Measurements from ENCODE around the gene DOCK11.

DOCK11 gene

DNA sequence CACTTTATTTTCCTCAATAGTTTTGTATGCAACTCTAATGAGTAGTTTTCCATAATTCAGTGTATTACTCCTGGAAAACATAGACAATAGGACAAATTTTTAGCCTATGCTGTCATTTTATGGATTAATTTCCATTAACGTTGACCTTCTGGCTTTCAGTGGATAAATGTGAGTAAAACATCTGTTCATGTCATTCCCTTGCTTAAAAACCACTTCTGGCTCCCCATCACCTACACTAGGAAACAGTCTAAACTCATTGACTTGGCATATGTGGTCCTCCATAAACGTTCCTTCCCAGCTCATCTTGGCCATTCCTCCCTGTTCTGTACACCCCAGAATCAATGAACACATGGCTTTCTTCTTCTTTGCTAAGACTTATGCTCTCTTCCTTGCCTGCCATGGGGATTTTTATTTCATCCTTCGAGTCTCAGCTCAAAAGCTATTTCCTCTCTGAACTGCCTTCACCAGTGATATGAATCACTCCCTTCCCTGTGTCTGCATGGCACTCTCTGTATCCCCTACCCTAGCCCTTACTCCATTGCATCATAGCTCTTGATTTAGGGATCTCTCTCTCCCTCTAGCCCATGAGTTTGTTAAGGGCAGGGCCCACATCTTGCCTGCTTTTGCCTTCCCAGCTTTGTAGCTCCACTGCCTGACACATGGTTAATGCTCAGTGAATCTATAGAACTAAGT is 34.8 kb downstream of the DOCK11 start:
- no peak for DNase-seq (ENCODE audit: low read depth in 2 of 2)

DNA sequence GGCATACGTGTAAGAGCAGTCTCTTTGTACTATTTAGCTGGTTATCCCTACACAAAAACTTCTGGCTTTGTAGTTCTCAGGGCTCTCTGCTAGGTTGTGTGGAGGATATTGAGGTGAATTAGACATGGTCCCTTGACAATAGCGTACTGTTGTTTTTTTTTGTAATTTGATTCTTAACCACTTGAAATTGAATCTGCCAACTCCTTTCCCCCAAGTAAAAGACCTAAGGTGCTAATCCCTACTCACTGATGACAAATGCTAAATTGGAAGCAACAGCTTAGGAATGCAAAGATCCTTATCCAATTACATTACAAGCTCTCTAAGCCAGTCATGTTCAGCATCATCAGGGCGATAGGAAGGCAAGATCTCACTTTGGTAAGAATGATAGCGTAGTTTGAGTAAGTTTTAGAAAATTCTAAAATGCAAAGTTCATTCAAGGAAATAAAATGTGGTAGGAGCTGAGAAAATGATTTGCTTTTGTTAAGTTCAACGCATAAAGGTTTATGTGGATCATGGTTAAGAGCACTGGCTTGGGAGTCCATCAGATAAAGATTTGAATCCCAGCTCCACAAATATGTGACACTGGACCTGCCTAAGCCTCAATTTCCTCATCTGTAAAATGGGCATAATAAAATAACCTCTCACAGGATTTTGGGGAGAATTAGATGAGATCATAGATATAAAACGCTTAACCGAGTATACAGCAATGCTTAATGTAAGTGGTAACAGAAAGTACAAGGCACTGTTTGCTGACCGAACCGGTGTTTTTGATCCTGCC is 39.3 kb downstream of the DOCK11 start:
- no peak for DNase-seq (ENCODE audit: low read depth in 2 of 2)

- DNase-seq (ENCODE audit: low read depth in 2 of 2), result no peak
Measured at GRCh38 chrX:118536204-118536603, 40.6 kb downstream of the DOCK11 start.

DNA sequence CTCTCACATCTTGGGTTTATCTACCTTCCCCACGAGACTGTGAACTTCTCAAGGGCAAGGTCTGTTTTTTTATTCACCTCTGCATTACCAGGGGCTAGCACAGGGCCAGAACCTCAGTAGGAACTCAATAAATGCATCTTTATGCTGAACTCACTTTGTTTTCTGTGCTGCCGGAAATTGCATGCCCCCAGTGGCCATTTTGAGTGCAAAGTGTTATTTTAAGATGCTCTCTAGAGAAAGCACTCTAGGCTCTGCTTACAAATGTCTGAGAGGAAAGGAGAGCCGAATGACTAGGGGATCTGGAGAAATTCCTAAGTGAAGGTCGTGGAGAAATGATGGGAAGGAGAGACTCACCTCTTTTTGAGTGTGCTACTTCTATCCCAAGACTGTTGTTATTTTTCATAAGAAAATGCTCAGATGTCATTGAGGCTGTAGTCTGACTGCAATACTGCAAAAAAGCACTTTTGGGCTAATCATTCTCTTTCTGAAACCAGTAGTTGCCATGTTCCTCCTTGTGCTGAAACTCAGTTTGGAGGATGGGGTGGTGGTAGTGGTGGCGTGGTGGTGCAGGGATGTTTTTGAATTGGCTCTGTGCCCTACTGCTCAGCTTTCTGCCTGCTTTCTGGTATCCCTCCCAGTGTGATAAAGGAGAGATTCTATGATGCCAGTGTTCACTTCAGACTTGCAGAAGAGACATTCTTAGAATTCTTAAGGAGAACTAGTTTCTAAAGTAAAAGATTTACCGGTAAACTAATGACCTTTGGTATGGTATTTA is 41.3 kb downstream of the DOCK11 start:
- DNase-seq (ENCODE audit: low read depth in 2 of 2), result peak; percentile 20 to 22

- no peak for DNase-seq (ENCODE audit: low read depth in 2 of 2)
Measured at GRCh38 chrX:118538386-118538785, 42.8 kb downstream of the DOCK11 start.

DNA sequence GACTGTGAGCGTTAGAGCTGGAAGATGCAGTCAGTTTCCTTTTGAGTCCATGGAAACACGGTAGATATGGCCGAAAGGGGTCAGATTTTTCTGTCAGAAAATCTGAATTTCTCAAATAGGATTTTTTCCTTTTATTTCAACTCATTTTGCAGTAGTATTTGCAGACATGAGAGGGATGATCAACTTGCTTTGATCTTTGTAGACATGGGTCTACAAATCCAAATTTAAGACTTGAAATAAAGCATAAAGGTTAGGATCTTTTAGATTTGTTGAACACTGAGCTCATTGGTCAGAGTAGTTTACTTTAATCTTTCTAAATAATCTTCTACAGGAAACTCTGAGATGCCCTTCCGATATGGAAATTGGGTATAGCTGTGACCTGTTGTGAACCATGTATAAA is 44.7 kb downstream of the DOCK11 start:
- no peak for DNase-seq (ENCODE audit: low read depth in 2 of 2)

- DNase-seq (ENCODE audit: low read depth in 2 of 2), result no peak
Measured at GRCh38 chrX:118541482-118541881, 45.9 kb downstream of the DOCK11 start.

DNA sequence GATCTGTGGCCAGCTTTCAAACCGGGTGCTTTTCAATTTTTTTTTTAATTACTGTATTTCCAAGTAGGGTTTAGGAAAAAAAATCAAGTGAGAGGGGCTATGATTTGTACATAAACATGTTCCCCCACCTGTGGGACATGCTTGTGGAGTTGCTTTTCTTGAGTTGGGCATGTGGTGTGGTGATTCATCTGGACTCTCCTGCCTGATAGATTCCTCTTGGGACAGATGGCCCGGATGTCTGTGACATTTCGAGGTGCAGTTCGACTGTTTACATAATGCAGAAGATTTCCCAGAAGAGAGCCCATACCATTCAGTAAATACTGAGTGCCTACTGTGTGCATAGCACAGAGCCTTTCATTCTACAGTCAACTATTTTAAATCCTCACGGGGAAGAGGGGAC is 49.9 kb downstream of the DOCK11 start:
- DNase-seq (ENCODE audit: low read depth in 2 of 2), result no peak

DNA sequence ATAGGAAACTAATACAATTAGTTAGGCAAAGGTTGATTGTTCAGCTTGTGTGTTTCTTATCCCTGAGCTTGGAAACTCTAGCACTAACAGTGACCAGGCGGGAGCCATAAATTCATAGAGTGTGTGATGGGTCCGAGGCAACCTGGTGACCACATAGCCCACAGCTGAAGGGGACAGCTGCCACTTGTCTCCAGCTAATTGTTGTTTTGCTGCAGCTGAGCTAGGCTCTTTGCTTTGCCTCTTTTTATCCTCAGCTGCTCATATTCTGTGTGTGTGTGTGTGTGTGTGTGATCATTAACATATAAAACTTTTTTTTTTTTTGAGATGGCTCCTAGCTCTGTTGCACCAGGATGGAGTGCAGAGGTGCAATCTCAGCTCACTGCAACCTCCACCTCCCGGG is 53.2 kb downstream of the DOCK11 start:
- no peak for DNase-seq (ENCODE audit: low read depth in 2 of 2)

- no peak for DNase-seq (ENCODE audit: low read depth in 2 of 2)
Measured at GRCh38 chrX:118550792-118551191, 55.2 kb downstream of the DOCK11 start.

- DNase-seq (ENCODE audit: low read depth in 2 of 2), result no peak
Measured at GRCh38 chrX:118551426-118551825, 55.8 kb downstream of the DOCK11 start.

- no peak for DNase-seq (ENCODE audit: low read depth in 2 of 2)
Measured at GRCh38 chrX:118552121-118552900, 56.7 kb downstream of the DOCK11 start.

- DNase-seq (ENCODE audit: low read depth in 2 of 2), result no peak
Measured at GRCh38 chrX:118553042-118553710, 57.6 kb downstream of the DOCK11 start.

DNA sequence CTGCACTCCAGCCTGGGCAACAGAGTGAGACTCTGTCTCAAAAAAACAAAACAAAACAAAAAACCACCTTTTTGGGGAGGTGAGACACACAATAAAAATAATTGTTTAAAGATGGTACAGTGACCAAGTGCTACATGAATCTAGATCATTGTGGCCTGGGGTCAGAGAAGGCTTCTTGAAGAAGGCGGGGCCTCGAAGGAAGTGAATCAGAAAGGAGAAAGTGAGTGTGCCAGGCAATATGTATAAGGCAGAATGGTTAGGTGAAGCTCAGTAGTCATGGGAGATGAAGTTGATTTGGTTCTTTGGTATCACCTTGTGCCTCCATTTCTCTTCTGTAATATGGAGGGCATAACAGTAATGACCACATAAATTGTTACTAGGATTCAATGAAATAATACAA is 58.9 kb downstream of the DOCK11 start:
- no peak for DNase-seq (ENCODE audit: low read depth in 2 of 2)

DNA sequence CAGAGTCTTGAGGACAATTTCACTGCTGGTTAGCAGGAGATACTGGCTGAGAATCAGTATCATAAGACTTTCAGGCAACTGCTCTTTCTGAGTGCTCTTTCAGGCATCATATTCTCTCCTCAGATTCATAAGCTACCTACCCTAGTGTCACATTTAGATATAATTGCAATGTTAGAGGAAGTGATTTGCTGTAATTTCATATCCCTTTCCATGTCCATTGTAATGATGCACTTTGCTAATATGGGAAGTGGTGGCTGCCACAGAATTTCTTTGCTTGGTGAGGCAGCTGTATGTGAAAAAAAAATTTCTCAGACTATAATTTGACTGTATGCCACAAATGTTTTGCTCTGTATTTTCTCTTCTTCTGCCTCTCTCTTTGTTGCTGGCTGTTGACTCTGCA is 63.3 kb downstream of the DOCK11 start:
- DNase-seq (ENCODE audit: low read depth in 2 of 2), result no peak

GRCh38 chrX:118560489-118560888 is 64.9 kb downstream of the DOCK11 start:
- DNase-seq (ENCODE audit: low read depth in 2 of 2), result no peak

DNA sequence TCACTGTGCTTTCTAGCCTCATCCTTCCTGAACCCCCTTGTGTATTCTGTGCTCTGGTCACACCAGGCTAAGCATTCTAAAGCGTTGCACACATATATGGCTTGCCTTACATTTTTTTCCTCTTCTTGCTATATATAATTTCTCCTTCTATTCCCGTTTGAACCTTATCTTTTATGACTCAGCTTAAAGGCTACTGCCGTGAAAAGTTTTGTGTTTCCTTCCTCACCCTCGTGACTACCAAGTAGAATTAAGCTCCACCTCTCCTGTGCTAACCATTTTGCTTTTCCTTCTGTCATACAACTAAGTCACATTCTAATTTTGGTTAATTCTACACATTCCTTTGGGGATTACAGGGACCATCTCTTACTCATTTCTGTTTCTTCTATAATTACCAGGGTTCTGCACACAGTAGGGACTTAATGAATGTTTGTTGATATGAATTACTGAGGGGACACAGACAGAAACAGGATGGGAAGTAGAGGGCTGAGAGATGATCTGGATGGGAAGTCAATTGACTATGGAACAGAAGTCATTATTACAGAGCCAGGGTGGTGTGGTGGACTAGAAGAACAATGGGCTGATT is 67.1 kb downstream of the DOCK11 start:
- no peak for DNase-seq (ENCODE audit: low read depth in 2 of 2)

DNA sequence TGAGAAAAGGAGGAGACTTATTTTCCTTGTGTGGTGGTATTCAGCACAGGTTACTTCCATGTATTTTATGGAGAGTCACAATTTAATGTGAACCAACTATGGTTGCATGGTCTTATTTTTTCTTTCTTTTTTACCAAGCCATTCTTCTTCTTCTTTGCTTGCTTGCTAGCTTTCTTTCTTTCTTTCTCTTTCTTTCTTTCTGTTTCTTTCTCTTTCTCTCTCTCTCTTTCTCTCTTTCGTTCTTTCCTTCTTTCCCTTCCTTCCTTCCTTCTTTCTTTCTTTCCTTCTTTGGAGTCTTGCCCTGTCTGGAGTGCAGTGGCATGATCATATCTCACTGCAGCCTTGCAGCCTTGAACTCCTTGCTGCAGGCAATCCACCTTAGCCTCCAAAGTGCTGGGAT is 68.9 kb downstream of the DOCK11 start:
- DNase-seq (ENCODE audit: low read depth in 2 of 2), result no peak

GRCh38 chrX:118565853-118566252 is 70.2 kb downstream of the DOCK11 start:
- DNase-seq (ENCODE audit: low read depth in 2 of 2), result no peak

DNA sequence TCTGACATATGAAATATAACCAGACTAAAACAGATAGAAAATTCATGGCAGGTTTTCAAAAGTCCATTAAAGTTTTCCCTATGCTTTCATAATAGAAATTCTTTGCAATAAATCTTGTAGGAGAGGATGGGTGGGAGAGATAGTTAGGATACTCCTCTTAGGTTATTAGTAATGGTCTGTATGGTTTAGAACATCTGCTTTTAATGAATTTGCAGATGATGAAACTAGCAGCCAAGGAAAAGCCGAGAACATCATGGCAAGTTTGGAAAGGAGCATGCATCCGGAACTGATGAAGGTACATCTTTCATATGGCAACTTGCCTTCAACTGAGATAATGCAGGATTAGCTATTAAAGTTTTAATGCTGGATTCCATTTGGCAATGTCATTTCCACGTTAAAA is 70.7 kb downstream of the DOCK11 start:
- DNase-seq (ENCODE audit: low read depth in 2 of 2), result no peak

- no peak for DNase-seq (ENCODE audit: low read depth in 2 of 2)
Measured at GRCh38 chrX:118569676-118570075, 74.1 kb downstream of the DOCK11 start.
